GM18499 (cell line): ENCODE data around the gene HPCAL1.
A peak's percentile ranks its signal among the peaks of the same experiment; 100 is the strongest.

Experiments
- ATAC-seq: cut with Tn5 transposase; IDR thresholded peaks from one replicate; pipeline ENCODE4 v1.9.1; 2021; ENCODE audit warnings: moderate number of reproducible peaks; ENCODE audit not compliant: insufficient read depth, unreplicated experiment

Gene HPCAL1

GRCh38 chr2:10365412-10365811, 62.7 kb downstream of the HPCAL1 start:
- ATAC-seq = no peak

- ATAC-seq = no peak
Measured at GRCh38 chr2:10366601-10367270, 64.0 kb downstream of the HPCAL1 start.

GRCh38 chr2:10367472-10368439, 65.1 kb downstream of the HPCAL1 start:
- no peak for ATAC-seq

- no peak for ATAC-seq
Measured at GRCh38 chr2:10368491-10369231, 66.0 kb downstream of the HPCAL1 start.

- ATAC-seq = no peak
Measured at GRCh38 chr2:10369269-10370255, 66.9 kb downstream of the HPCAL1 start.

- no peak for ATAC-seq
Measured at GRCh38 chr2:10370390-10370789, 67.7 kb downstream of the HPCAL1 start.

- ATAC-seq = no peak
Measured at GRCh38 chr2:10370895-10371294, 68.2 kb downstream of the HPCAL1 start.

GRCh38 chr2:10371441-10372196, 68.9 kb downstream of the HPCAL1 start:
- ATAC-seq = no peak

GRCh38 chr2:10372203-10372861, 69.6 kb downstream of the HPCAL1 start:
- no peak for ATAC-seq

- no peak for ATAC-seq
Measured at GRCh38 chr2:10372862-10373240, 70.1 kb downstream of the HPCAL1 start.

- no peak for ATAC-seq
Measured at GRCh38 chr2:10373931-10374330, 71.2 kb downstream of the HPCAL1 start.

- no peak for ATAC-seq
Measured at GRCh38 chr2:10374362-10374943, 71.7 kb downstream of the HPCAL1 start.

GRCh38 chr2:10375570-10376281, 73.0 kb downstream of the HPCAL1 start:
- no peak for ATAC-seq

- ATAC-seq = no peak
Measured at GRCh38 chr2:10377052-10377746, 74.5 kb downstream of the HPCAL1 start.

GRCh38 chr2:10377747-10378085, 75.0 kb downstream of the HPCAL1 start:
- no peak for ATAC-seq

- ATAC-seq = peak; percentile 50
Measured at GRCh38 chr2:10378189-10378588, 75.5 kb downstream of the HPCAL1 start.
